Activated CD4-positive, alpha-beta T cell treated with anti-CD3 and anti-CD28 coated beads, Interleukin-2, amount 50 U/mL, for 16 hours (primary cell): ENCODE data around the gene SCFD2.
A peak's percentile ranks its signal among the peaks of the same experiment; 100 is the strongest.
"Not testable (repeated sequence)": the region's sequence is repeated elsewhere in the genome, so short reads cannot be mapped to it uniquely, and the experiment has no call there.

ENCODE experiments used
- DNase-seq: peaks from one replicate; pipeline ENCODE4 v3.0.0-alpha.2; 2020

Gene SCFD2

GRCh38 chr4:53007024-53007423 is 358.8 kb downstream of the SCFD2 start:
- DNase-seq: no peak

- DNase-seq: no peak
These were observed 360.1 kb downstream of the SCFD2 start for GRCh38 chr4:53005808-53006207.

DNA sequence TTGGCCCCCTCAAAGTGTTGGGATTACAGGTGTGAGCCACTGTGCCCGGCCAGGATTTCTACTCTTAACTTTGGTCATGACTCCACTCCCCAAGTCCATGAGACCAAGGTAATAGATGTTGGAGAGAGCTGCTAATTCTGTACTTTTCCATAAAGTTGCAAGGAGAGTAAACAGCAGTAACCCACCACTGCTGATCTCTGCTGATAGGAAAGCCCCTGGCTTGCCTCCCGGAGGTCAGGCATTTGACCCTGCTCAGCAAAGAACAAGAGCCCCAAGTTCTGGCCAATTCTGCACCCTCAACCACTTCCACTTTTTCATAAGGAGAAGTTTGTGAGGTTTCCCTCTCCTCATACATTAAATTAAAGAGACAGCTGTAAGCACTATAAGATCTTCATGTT is 360.7 kb downstream of the SCFD2 start:
- DNase-seq: no peak

DNA sequence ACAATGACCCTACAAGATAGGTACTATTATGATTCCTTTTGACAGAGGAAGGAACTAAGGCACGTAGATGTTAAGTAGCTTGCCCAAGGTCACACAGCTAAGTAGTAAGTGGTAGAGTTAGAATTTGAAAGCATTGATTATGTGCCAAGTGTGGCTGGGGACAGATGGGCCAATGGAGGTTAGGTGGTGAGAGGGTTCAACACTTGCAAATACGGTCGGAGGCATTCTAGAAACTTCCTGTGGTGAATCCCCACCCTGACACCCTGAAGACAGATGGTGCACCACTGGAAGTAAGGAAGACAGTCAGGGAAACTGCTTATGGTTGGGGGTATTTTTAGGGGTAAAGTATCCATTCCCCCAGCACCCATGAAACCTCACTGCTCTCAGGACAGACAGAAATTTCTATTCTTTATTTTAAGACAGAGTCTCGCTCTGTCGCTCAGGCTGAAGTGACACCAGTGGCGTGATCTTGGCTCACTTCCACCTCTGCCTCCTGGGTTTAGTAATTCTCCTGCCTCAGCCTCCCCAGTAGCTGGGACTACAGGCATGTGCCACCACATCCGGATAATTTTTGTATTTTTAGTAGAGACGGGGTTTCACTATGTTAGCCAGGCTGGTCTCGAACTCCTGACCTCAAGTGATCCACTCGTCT is 361.2 kb downstream of the SCFD2 start:
- no peak for DNase-seq

- no peak for DNase-seq
These were observed 361.9 kb downstream of the SCFD2 start for GRCh38 chr4:53003959-53004358.

DNA sequence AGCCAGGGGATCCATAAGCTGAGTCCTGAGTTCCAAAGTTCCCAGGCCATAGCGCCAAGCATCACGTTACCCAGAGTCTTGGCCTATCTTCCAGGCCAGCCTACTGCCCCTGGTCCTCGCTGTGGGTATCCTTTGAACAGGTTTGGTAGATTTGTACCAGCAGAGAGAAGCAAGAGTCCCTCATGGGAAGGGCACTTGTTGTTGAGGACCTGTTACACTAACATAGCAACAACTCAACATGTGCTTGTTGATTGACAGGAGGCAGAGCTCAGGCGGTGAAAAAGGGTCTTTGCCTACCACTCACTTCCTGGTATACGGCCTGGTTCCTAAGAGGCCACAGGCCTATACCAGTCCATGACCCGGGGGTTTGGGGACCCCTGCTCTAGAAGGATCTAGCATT is 365.3 kb downstream of the SCFD2 start:
- no peak for DNase-seq

DNA sequence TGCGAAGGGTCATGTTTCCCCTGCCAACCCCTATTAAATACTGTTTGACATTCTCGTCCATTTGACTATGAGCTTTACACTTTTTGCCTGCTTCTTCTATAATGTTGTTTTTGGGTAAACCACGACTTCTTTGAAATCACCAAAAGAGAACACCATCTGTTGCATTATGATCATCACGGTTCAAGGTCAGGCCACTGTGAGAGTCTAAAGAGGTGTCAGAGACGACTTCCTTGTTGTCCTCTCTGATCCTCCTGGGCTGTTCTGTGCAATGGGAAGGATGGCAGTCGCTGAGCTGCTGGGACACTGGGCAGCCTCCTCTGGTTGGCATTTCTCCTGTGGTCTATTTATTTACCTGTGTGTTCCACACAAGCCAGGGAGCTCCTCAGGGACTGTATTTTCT is 366.2 kb downstream of the SCFD2 start:
- DNase-seq: no peak

DNA sequence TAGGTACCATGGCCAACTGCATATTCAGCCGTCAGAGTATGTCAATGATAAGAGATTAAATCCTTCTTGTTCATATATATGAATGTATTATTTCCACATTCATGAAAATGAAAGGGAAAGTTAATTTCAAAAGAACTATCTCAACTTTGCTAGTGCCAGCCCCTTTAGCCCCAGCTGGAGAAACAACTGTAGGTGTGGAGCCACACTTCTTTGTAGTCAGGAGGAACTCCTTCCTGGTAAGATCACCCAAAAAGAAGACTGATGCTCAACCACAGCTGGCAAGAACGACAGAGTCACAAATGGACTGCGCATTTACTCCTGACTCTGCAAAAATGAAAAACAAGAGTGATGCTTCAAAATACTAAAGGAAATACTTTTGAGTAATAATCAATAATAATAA is 367.4 kb downstream of the SCFD2 start:
- no peak for DNase-seq

DNA sequence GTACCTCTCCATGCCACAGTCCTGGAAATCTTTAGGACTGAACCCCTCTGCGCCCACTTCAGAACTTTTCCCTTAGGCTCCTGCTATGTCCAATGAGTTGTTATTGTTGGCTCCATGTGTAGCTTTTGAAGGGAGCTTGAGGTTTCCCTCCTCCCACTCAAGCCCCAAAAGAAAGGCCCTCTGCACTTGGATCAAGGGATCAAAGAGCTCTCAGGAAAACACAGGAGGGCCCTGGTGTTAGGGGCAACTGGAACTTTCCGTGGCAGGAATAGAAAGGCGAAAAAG is 368.8 kb downstream of the SCFD2 start:
- no peak for DNase-seq

- no peak for DNase-seq
These were observed 369.4 kb downstream of the SCFD2 start for GRCh38 chr4:52996261-52997131.

- no peak for DNase-seq
These were observed 370.4 kb downstream of the SCFD2 start for GRCh38 chr4:52995360-52996030.

- DNase-seq: no peak
These were observed 371.3 kb downstream of the SCFD2 start for GRCh38 chr4:52994567-52994966.

DNA sequence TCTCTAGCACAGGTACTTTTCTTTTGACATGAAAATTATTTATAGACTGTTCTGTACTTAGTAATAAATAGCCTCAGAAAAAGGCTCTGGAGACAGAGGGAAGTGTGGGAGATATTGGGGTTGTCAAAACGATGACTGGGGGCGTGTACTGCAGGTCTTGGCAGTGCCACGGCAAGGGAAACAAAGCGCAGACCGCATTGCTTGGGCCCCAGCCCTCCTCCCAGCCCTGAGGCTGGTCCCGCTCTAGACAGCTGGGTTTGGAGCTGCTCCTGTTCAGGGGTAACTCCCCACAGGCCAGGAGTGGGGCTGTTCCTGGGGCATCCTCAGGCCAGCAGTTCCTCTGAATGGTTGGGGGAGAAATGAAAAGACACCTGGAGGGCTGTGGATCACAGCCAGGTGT is 372.1 kb downstream of the SCFD2 start:
- no peak for DNase-seq

DNA sequence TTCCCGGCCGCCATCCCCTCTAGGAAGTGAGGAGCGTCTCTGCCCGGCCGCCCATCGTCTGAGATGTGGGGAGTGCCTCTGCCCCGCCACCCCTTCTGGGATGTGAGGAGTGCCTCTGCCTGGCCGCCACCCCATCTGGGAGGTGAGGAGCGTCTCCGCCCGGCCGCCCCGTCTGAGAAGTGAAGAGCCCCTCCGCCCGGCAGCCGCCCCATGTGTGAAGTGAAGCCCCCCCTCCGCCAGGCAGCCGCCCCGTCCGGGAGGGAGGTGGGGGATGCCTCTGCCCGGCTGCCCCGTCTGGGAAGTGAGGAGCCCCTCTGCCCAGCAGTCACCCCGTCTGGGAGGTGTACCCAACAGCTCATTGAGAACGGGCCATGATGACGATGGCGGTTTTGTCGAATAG is 373.3 kb downstream of the SCFD2 start:
- not testable (repeated sequence) for DNase-seq

GRCh38 chr4:52991472-52991871 is 374.4 kb downstream of the SCFD2 start:
- DNase-seq: no peak

DNA sequence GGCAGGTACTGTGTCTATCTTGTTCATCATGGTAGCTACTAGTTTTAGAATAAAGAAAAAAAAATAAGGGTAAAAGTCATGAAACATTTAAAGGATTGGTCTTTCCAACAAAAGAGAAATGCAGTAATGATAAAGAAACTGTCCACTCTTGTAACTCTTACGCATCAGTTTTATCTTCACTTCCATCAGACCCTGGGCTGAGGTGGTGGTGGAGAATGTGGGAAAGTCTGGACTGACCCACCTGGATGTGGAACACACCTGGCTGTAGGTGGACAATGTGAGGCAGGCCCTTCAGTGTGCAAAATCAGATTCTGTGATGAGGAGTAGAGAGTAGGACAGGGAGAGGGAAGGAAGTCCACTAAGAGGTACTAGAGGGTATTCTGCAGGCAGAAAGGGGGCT is 375.2 kb downstream of the SCFD2 start:
- no peak for DNase-seq

GRCh38 chr4:52989865-52990264 is 376.0 kb downstream of the SCFD2 start:
- DNase-seq: no peak

- no peak for DNase-seq
These were observed 378.3 kb downstream of the SCFD2 start for GRCh38 chr4:52987392-52988056.

- no peak for DNase-seq
These were observed 381.4 kb downstream of the SCFD2 start for GRCh38 chr4:52984462-52984881.

DNA sequence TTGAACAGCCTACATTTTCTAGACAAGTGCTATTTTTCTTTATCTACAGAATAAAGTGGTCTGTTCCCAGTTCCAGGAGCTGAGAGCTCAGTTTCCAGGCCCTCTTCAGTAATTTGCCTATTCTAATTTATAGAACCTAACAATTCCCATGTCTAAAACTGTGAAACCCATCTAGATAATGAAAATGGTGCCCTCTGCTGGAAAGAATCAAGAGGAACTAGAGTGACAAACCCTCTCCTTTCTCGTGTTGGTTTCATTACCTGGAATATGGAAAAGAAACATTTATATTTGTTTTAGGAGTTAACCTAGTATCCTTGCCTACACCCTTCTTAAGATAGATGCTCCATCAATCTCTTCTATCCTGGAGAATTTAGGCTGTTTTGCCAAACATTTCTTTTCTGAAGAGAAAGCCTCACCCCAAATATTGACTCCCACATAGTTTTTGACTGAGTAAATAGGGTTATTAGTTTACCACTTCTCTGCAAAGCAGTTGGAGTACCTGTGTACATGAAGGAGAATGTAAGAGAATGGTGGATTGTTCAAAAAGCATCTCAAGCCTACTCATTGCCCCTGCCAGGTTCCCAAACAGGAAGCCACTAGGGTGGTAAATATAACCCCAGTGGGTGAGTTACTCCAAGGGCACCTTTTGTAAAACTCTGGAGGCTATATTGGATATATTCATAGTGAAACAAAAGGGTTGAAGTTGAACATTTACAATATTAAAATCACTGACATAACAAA is 382.1 kb downstream of the SCFD2 start:
- DNase-seq: peak; percentile 61

DNA sequence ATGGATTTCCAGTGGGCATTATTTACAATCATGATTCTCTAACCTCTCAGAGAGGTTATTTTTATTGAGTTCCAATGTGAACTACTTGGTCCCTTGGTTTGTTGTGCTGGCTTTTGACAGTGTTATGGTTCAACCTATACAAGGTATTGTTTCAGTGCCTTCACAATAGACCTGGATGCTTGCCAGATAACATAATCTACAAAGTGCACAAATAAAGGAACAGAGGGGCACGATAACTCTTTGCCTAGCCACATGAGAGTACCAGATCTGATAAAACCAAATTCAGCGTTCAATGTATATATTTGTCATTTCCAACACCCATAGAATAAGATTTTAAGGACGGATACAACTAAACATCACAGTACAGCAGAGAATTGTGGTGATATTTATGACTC is 382.9 kb downstream of the SCFD2 start:
- DNase-seq: no peak

DNA sequence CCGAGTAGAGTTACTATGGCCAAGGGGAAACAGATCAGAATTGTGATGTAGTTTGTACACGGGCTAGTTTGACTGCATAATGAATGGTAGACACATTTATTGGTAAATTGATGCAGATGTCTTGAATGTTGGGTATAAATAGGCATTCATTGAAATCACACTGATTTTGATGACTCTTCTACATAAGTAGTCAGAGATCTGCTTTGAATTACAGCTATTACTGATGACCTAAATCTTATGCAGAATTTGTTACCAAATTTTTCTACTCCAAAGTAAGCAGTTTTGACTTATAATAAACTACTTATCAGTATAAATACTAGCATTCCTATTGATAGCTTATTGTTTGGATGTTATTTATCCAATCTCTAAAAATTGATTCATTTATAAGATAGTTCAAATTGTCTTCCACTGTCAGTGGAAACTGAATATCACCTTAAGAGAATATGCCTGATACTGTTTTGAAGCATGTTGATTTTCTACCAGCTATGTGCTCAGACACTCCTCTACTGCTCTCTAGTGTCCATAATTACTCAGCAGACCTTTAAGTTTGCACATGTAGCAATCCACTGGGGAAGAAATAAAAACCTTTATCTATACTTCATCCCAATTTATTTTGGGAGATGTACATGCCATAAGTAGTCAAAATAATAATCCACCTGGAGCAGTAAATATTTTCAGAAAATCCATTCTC is 383.5 kb downstream of the SCFD2 start:
- peak; percentile 7 for DNase-seq
